Kidney glomerular epithelial cell (primary cell): ENCODE data around the gene RPL18.
A peak's percentile ranks its signal among the peaks of the same experiment; 100 is the strongest.

Source experiments
- DNase-seq: peaks from one replicate; lab custom pipeline; 2025; lab: John Stamatoyannopoulos, UW

RPL18 gene

DNA sequence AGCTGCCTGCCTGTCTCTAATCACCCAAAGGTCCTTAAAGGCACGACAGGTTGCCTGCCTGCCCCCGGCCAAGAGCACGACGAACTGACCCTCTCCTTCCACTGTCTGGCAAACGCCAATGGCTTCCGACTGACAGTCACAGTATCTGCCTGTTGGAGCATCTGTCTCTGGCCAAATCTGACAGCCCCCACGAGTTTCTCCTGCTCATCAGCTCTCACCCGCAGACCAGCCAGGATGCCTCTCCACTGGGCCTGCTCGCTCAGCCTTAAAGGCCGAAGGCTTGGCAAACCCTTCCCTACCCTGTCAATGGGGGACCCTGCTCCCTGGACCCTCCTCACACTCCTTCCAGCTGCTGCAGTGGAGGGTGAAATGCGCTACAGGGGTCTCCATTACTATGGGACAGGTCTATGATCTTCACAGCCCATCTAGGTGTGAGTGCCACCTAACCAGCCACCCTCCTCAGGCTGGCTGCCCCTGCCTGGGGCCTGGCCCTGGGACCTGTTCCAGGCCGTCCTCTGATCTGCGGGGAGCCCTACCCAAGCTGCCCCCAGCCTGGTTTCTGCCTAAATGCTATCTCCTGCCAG, 5.0 kb downstream of the RPL18 start:
- no peak for DNase-seq

DNA sequence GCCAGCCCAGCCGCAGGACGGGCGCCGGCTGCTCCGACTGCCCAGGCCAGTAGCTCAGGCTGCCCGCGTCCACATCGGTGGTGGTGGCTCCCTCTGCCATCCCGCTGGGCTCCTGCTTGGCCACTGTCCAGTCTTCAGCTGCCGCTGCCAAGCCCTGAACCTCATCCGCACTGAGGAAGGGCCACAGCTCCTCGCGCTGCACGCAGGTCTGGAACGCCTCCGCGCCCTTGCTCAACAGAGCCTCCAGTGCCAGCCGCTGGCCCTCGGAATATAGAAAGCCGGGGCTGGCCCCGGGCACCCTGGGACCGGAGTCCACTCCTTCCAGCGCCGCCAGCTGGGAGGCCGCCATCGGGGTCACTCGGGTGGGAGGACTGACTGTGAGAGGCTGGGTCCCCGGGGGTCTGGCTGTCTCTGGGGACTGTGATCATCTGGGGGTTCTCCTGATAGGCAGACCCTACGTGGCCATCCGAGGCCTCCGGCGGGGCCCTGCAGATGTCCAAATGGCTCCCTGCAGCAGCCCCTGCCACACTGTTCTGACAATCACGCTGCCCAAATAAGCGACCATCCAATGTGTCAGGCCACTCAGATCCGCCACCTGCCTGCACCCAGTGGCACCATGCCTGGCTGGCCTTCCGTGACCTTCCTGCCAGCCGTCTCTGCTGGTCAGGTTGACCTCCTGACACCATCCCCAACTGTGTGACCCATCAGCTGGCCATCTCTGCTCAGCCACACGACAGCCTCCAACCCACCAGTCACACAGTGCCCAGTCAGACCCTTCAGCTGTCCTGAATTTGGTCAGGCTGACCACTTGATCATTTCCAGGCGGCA, 5.7 kb downstream of the RPL18 start:
- DNase-seq: no peak

GRCh38 chr19:48611872-48612271, 7.1 kb downstream of the RPL18 start:
- no peak for DNase-seq

DNA sequence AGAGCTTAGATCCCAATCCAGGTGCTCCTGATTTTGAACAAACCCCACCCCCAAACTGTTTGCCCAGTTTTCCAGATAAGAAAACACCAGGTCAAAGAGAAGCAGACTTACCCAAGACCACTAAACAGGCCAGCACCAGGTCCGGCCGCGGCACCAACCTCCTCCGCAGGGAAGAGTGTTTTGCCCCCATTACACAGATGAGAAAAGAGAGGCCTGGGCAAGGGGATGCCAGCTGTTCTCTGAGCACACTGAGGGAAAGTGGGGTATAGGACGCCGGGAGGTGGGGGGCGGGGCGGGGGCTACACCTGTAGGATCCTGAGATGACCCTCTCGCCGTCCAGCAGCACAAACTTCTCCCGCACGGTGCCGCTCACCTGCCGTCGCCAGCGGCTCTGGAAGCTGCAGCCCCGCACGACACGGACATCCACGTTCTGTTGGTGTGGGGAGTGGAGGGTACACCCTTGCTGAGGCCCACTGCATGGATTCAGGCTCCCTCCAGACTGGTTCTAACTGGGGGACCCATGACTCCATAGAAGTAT, 9.3 kb downstream of the RPL18 start:
- DNase-seq: no peak

DNA sequence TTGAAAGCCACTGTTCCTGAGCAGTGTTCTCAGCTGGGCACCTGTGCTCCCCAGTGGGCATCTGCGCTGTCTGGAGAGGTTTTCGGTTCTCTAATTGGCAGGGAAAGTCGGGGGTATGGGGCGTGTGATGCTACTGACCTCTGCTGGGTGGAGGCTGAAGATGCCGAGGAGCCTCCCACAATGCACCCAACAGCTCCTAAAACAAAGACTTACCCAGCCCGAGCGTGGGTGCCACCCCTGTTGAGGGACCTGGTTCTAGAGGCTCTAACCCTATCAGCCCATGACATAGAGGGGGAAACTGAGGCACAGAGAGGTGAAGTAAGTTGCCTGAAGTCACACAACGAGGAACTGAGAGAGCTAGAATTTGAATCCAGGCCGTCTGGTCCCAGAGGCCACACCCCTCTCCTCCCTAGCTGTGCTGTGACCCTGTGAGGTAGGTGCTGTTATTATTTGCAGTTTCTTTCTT, 10.1 kb downstream of the RPL18 start:
- no peak for DNase-seq

DNA sequence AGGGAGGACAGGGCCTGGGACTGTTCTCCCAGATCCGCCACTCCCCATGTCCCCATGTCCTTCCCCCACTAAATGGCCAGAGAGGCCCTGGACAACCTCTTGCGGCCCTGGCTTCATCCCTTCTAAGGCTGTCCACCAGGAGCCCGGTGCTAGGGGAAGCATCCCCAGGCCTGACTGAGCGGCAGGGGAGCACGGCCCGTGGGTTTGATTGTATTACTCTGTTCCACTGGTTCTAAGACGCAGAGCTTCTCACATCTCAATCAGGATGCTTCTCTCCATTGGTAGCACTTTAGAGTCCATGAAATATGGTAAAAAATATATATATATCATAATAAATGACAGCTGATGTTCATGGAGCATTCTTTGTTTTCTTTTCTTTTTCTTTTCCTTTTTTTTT, 11.6 kb downstream of the RPL18 start:
- no peak for DNase-seq

GRCh38 chr19:48606463-48607358, 12.3 kb downstream of the RPL18 start, which contains the start of gene SPACA4:
Gene SPACA4 (plus strand): TSS chr19:48606742. CDS start chr19:48606979, 237 bp downstream.
- no peak for DNase-seq

GRCh38 chr19:48603850-48604249, 15.1 kb downstream of the RPL18 start:
- no peak for DNase-seq

- DNase-seq: no peak
Observed at GRCh38 chr19:48603449-48603848, 15.5 kb downstream of the RPL18 start.

DNA sequence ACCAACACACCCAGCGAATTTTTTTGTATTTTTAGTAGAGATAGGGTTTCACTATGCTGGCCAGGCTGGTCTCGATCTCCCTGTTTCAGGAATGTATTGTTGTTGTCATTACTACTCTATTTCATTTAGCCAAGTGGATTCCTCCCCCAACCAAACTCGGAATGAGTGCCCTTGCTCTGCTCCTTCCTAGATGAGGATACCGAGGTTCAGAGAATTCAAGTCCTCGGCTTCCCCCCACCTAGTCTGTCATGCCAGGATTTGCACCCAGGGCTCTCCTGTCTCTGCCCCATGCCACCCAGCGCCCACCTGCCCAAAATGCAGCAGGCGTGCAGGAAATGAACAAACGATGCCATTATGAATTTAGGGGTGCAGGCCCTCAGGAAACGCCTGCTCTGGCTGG, 16.0 kb downstream of the RPL18 start:
- DNase-seq: no peak

GRCh38 chr19:48600679-48601417, 18.1 kb downstream of the RPL18 start:
- DNase-seq: no peak

DNA sequence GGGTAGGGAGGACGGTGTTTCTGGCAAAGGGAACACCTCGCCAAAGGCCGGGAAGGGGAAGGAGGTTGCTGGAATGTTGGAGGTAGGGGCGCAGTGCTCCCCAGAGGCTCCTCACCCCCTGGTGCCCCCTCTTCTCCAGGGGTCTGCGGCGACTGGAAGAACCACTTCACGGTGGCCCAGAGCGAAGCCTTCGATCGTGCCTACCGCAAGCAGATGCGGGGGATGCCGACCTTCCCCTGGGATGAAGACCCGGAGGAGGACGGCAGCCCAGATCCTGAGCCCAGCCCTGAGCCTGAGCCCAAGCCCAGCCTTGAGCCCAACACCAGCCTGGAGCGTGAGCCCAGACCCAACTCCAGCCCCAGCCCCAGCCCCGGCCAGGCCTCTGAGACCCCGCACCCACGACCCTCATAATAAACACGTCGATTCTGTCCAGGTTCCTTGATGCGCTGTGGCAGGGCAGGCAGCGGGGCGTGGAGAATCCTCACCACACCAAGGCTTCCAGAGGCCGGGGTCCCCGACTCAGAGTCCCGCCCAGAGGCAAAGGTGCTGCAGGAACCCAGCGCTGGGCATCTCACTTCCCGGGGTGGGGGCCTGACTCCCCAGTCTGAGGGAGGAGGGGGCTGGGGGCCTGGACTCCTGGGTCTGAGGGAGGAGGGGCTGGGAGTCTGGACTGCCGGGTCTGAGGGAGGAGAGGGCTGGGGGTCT, 19.8 kb downstream of the RPL18 start:
- DNase-seq: no peak

DNA sequence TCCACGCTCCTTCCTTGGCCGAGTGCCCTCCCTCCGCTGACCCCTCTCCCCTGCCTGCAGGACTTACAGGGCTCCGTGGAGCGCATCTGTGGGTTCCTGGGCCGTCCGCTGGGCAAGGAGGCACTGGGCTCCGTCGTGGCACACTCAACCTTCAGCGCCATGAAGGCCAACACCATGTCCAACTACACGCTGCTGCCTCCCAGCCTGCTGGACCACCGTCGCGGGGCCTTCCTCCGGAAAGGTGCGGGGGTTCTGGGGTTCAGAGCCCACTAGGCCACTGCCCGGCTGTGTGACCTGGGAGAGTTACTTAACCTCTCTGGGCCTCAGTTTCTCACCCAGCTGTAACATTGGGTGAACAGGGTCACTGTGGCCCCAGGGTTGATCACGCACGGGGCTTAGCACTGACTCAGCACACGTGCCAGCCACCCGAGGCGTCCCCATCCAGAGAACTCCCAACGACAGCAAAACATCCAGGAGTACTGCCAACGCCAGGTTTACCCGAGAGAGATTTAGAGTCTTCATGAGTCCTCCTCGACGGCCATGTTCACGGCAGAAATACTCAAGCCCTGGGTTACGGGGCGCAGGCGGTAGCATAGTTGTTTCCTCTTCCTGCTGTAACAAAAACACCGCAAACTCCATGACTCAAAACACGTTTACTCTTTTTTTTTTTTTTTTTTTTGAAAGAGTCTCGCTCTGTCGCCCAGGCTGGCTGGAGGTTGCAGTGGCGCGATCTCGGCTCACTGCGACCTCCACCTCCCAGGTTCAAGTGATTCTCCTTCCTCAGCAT, 22.1 kb downstream of the RPL18 start:
- DNase-seq: no peak

DNA sequence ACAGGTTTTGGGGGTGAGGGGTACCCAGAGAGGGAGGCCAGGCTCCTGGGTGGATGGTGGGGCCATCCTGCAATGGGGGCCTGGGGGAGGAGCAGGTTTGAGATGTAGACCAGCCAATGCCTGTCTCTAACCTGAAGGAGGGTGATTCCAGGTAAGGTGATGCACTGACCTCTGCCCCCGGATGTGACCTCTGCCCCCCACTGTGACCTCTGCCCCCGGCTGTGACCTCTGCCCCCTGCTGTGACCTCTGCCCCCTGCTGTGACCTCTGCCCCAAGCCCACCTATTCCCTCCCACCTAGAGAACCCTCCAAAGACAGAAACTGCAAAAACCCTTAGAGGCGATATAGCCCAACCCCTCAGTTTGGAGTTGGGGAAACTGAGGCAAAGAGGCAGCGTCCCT, 22.7 kb downstream of the RPL18 start:
- DNase-seq: no peak

GRCh38 chr19:48595833-48596232, 23.1 kb downstream of the RPL18 start:
- no peak for DNase-seq

DNA sequence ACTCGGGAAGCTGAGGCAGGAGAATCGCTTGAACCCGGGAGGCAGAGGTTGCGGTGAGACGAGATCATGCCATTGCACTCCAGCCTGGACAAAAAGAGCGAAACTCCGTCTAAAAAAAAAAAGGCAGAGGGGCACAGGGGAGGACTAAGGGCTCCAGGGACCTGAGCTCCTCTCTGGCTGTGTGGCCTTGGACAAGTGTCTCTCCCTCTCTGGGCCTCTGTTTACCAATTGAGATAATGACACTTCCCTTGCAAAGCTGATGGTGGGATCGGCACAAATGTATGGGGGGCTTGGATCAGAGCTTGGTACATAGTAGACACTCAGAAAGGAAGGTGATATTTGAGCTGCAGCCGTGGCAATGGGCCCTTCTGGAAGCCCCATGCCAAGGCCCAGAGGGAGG, 23.8 kb downstream of the RPL18 start:
- no peak for DNase-seq

GRCh38 chr19:48591021-48591420, 28.0 kb downstream of the RPL18 start:
- DNase-seq: no peak

GRCh38 chr19:48588670-48589401, 30.1 kb downstream of the RPL18 start:
- peak; percentile 88 for DNase-seq

DNA sequence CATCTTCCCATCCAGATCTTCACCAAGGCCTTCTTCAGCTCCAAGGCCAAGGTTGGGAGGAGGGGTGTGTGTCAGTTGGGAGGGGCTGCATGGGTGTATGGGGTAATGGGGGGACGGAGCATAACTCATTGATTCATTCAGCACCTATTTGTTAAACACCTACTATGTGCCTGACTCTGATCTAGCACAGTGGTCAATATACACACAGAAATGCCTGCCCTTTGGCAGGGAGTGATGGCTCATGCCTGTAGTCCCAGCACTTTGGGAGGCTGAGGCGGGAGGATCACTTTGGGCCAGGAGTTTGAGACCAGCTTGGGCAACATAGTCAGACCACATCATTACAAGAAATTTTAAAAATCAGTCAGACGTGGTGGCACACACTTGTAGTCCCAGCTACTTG, 31.6 kb downstream of the RPL18 start:
- no peak for DNase-seq
